Mucosa of descending colon (tissue), 3 donors: ENCODE data around the gene ADD1. TPM values are rescaled to one million over a fixed set of nuclear protein-coding genes. Genes with fewer than 3 reads are reported as not detected.
A peak's percentile ranks its signal among the peaks of the same experiment; 100 is the strongest.

ENCODE experiments used
- ATAC-seq: fragments of 200-7000 bp; cut with Tn5 transposase; one replicate; pipeline ENCODE4 v1.9.1; 2020; ENCODE audit warnings: mild to moderate bottlenecking, moderate library complexity
- DNase-seq, 3 donors: peaks; one replicate each; pipeline ENCODE4 v3.0.0-alpha.2; 2020
- H3K36me3 ChIP-seq: fragments of 200-600 bp; one replicate; pipeline ENCODE4 v1.8.0; 2021; ENCODE audit warnings: low read depth, mild to moderate bottlenecking
- H3K4me1 ChIP-seq: fragments of 200-600 bp; one replicate; pipeline ENCODE4 v1.8.0; 2021; ENCODE audit warnings: low read depth, mild to moderate bottlenecking
- H3K4me3 ChIP-seq: fragments of 200-600 bp; one replicate; pipeline ENCODE4 v1.8.0; 2021; ENCODE audit warnings: mild to moderate bottlenecking
- H3K9me3 ChIP-seq: fragments of 200-600 bp; one replicate; pipeline ENCODE4 v1.8.0; 2021; ENCODE audit warnings: mild to moderate bottlenecking
- intact Hi-C, 2 donors: fragments of 100-400 bp; cut with DNase I in 1 of 2; cut with micrococcal nuclease in 1 of 2; formaldehyde crosslinking; loops; one replicate each; pipeline versions ENCODE4 v1.11.0 to v1.11.1; 2022; cut with DNase I, micrococcal nuclease
- total RNA-seq, 3 donors: library from RNA; stranded (reverse); fragmentation: NEBNext Ultra II Directional in 2 of 3; extraction: Animal tissue kit (Norgen Biotek cat#: 25700) in 2 of 3; gene quantifications; one replicate each; pipeline versions ENCODE4 v1.2.1 to v1.2.4, GENCODE V29; 2021 to 2023
- TF ChIP-seq, protein P1 (sequence below): fragments of 200-600 bp; IDR thresholded peaks from one replicate; pipeline ENCODE4 v1.8.0; 2022; ENCODE audit warnings: antibody characterized with exemption, mild to moderate bottlenecking
- donor health status: DM: no; HTN: no; CAD: no; lungs with moderate emphysema.
- donor health status: DM: no; HTN: no; CAD: no.
- donor health status: DM: no; HTN: yes; CAD: no.

ADD1 gene
- total RNA-seq, 3 donors from 2014 or later = 201 to 373 (median 261) TPM

DNA sequence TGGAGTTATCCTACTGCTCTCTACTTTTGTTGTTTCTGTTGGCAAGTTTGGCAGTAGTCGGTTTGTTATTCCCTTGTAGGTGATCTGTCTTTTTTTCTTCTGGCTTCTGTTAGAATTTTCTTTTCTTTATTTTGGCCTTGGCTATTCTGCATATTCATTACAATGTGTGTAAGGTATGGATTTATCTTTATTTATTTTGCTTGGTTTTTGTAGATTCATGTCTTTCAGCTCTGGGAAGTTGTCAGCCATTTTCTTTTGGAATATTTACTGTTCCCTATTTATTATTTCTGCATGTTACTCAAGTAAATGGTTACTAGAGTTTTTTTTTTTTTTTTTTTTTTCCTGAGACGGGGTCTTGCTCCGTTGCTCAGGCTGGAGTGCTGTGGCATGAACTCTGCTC lies 12.6 kb downstream of the ADD1 start:
- peaks cover 64% of the 10 kb centered on the region for H3K4me1 ChIP-seq
- no peak for DNase-seq
- no peak for ATAC-seq
- no peak overlapping the region for H3K4me3 ChIP-seq
- H3K36me3 ChIP-seq = no peaks in the 10 kb centered on the region
- TF ChIP-seq, protein P1, sequence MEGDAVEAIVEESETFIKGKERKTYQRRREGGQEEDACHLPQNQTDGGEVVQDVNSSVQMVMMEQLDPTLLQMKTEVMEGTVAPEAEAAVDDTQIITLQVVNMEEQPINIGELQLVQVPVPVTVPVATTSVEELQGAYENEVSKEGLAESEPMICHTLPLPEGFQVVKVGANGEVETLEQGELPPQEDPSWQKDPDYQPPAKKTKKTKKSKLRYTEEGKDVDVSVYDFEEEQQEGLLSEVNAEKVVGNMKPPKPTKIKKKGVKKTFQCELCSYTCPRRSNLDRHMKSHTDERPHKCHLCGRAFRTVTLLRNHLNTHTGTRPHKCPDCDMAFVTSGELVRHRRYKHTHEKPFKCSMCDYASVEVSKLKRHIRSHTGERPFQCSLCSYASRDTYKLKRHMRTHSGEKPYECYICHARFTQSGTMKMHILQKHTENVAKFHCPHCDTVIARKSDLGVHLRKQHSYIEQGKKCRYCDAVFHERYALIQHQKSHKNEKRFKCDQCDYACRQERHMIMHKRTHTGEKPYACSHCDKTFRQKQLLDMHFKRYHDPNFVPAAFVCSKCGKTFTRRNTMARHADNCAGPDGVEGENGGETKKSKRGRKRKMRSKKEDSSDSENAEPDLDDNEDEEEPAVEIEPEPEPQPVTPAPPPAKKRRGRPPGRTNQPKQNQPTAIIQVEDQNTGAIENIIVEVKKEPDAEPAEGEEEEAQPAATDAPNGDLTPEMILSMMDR = no peak
- intact Hi-C loops = no loop called here
- H3K9me3 ChIP-seq = no peaks in the 10 kb centered on the region

DNA sequence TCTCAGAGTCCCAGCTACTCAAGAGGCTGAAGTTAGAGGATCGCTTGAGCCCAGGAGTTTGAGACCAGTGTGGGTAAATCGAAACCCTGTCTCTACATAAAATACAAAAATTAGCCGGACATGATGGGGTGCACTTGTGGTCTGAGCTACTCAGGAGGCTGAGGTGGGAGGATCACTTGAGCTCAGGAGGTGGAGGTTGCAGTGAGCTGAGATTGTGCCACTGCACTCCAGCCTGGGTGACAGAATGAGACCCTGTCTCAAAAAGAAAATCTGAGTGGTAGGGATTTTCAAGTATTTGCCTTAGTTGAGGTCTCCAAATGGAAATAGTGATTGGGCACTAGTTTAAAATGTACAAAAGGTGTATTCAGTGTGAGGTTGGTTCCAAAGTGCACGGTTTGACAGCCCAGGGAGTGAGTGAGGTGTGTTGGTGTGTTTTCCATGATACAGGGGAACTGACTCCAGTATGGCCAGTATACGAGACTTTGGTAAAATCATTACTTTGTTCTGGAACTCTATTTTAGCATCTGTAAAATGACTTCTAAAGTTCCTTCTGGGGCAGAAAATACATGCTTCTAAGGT lies 13.8 kb downstream of the ADD1 start:
- peaks cover 67% of the 10 kb centered on the region for H3K4me1 ChIP-seq
- ATAC-seq (peak; percentile 42), DNase-seq (peak in 1 of 3 donors; percentile 17)
- H3K36me3 ChIP-seq = no peaks in the 10 kb centered on the region
- intact Hi-C loops = no loop called here
- H3K9me3 ChIP-seq = no peaks in the 10 kb centered on the region
- TF ChIP-seq, protein P1 = no peak
- H3K4me3 ChIP-seq = no peak overlapping the region

DNA sequence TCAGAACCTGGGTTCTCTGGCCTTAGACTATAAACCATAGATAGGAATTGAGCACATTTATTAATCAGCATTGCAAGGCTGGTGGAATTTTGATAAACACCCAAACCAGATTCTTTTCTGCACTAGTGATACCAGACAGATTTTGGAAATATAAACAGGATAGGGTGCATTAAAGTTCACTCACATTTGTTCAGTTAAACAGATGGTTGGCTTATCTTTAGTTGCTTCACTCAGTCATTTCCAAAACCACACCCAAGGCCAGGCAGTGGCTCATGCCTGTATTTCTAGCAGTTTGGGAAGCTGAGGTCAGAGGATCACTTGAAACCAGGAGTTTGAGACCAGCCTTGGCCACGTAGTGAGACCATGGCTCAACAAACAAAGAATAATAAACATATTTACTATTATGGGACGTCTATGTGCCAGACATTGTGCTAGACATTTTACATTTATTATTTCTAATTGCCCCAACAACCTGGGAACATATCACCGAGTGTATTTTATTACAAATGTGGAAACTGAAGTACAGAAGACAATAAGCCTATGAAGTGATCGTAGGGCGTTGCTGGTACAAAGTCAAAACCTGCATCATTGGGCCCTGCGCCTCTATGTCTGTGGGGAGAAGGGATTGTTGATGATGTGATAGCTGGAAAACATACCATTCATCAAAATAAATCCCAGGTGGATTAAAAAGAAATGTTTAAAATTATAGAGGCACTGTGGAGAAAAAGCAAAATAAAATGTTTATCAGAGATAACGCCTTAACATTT lies 15.0 kb downstream of the ADD1 start:
- H3K4me1 ChIP-seq = peaks cover 67% of the 10 kb centered on the region
- TF ChIP-seq, protein P1 = no peak
- H3K4me3 ChIP-seq = no peak overlapping the region
- H3K36me3 ChIP-seq = no peaks in the 10 kb centered on the region
- H3K9me3 ChIP-seq = no peaks in the 10 kb centered on the region
- ATAC-seq (peak; percentile 74), DNase-seq (peak in 1 of 3 donors; percentile 51)
- intact Hi-C loops = no loop called here

DNA sequence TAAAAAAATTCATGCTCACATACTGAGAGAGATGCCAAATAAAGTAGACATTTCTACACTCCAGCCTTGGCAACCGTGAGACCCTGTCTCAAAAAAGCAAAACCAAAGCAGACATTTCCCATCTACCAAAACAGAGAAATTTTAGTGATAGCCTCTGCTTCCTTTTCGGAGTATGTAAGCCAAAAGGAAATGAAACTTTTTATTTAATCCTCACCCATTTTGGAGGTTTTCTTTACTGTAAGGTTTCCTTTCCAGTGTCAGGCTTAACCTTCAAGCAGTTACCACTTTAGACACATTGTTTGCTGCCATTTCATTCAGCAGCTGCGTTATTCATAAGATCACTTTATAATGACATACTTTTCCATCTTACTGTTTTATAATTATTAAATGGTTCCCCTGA lies 15.9 kb downstream of the ADD1 start:
- intact Hi-C loops = no loop called here
- H3K9me3 ChIP-seq = no peaks in the 10 kb centered on the region
- DNase-seq (no peak), ATAC-seq (no peak)
- TF ChIP-seq, protein P1 = no peak
- no peaks in the 10 kb centered on the region for H3K36me3 ChIP-seq
- no peak overlapping the region for H3K4me3 ChIP-seq
- peaks cover 73% of the 10 kb centered on the region for H3K4me1 ChIP-seq

DNA sequence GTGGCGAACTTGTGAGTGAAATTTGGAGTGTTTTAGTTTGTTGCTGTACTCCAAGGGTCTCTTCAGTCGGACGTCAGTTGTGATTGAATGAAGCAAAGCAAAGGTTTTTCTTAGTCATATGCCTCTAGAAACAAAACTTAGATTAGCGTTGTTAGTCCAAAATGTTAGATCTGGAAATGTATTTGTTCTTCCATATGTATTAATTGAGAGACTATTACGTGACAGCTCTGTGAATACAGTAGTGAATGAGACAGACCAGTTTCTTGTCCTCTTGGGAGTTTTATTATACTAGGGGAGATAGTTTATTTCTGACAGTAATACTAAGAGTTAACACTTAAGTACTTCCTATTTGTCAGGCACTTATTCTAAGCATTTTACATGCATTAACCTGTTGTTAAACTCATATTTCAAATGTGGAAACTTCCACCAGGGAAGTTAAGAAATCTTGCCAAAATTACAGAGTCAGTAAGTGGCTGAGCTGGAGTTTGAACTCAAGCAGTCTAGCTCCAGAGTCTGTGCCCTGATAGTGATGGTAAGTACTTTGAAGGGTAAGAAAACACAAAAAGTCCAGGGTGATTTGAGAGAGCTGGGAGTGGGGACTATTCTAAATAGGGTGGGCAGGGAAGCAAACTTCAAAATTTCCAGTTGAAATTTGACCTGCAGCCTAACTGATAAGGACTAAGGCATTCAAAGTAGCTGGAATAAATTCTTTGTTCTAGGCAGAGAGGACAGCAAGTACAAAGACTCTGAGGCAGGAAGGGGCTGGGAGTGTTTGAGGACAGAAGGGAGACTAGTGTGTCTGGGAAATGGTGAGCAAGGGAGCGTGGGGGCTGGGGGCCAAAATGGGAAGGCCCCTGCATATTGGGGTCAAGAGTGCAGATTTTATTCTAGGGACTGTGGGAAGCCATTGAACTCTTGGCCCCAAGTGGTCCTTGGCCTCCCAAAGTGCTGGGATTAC lies 17.0 kb downstream of the ADD1 start:
- H3K36me3 ChIP-seq = no peaks in the 10 kb centered on the region
- H3K4me3 ChIP-seq = no peak overlapping the region
- intact Hi-C loops = loop anchor here in 1 of 2 donors (10.0 kb wide), 1 partner anchor 76 kb away; no protein-coding TSS in a partner anchor
- ATAC-seq = peak; percentile 38
- no peak for DNase-seq
- TF ChIP-seq, protein P1 = no peak
- H3K9me3 ChIP-seq = no peaks in the 10 kb centered on the region
- peaks cover 73% of the 10 kb centered on the region for H3K4me1 ChIP-seq
